Measurements from ENCODE around the gene CA7.

GRCh38 chr16:66863707-66864106 is 19.5 kb downstream of the CA7 start:
- no peak for TF ChIP-seq POLR2A (IDR thresholded peaks at IDR 0.05)
- TF ChIP-seq, protein P1, sequence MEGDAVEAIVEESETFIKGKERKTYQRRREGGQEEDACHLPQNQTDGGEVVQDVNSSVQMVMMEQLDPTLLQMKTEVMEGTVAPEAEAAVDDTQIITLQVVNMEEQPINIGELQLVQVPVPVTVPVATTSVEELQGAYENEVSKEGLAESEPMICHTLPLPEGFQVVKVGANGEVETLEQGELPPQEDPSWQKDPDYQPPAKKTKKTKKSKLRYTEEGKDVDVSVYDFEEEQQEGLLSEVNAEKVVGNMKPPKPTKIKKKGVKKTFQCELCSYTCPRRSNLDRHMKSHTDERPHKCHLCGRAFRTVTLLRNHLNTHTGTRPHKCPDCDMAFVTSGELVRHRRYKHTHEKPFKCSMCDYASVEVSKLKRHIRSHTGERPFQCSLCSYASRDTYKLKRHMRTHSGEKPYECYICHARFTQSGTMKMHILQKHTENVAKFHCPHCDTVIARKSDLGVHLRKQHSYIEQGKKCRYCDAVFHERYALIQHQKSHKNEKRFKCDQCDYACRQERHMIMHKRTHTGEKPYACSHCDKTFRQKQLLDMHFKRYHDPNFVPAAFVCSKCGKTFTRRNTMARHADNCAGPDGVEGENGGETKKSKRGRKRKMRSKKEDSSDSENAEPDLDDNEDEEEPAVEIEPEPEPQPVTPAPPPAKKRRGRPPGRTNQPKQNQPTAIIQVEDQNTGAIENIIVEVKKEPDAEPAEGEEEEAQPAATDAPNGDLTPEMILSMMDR (IDR thresholded peaks at IDR 0.05), result no peak

Data from tibial nerve (tissue), 3 donors.